Measurements from ENCODE around the gene EXOC7.
"Not testable (repeated sequence)": the region's sequence is repeated elsewhere in the genome, so short reads cannot be mapped to it uniquely, and the experiment has no call there.

EXOC7 gene

DNA sequence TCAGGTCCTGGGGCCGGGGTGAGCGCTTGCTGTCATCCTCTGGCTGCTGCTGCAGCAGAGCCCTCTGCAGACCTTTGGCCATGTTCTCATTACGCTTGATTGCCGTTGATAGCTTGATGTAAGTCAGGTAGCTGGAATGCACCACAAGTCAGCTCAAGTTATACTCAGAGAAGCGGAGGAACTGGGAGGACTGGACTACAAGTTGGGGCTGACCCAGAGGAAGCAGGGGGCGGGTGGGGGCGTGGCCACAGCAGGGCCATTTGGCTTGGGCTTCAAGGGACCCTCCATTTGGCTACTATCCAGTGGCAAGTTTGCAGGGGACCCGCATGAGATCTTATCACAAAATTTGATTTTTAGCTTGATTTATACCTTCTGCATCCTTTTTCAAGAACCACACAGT is 57.5 kb downstream of the EXOC7 start:
- no peak for DNase-seq (ENCODE audit: low read depth)

DNA sequence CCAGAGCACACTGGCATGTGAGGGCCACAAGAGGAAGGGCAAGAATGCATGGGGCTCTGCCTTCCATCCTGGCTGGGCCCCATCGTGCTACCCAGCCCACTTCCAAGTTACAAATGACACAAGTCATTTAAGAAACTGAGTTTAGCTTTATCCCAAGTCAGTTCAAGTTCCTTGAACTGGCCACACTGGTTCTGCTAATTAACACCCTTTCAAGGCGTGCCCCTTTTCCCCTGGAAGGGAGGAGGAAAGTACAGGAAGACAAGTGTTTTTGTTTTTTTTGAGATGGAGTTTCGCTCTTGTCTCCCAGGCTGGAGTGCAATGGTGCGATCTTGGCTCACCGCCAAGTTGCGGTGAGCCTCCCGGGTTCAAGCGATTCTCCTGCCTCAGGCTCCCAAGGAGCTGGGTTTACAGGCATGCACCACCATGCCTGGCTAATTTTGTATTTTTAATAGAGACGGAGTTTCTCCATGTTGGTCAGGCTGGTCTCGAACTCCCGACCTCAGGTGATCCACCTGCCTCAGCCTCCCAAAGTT is 59.0 kb downstream of the EXOC7 start:
- DNase-seq (ENCODE audit: low read depth), result not testable (repeated sequence)

- DNase-seq (ENCODE audit: low read depth), result not testable (repeated sequence)
These were observed 60.7 kb downstream of the EXOC7 start for GRCh38 chr17:76042868-76043267.

GRCh38 chr17:76040376-76040775 is 63.2 kb downstream of the EXOC7 start:
- no peak for DNase-seq (ENCODE audit: low read depth)

DNA sequence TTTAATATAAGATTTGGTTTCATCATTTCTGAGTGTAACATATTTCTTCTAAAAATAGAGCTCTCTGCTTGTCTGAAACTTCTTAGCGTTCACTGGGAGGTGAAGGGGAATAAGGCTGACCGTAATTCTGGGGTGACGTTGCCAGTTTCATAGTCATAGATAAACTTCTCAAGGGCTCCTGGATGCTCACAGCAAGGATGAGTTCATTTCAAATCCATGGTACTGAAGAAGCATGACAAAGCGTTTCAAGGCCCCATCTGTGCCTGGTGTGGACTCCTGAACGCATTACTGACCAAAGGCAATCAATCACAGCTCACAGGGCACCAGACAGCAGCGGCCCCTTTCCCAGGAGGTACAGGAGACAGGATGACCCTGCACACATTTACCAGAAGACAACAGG is 64.5 kb downstream of the EXOC7 start:
- DNase-seq (ENCODE audit: low read depth), result no peak

GRCh38 chr17:76038050-76038449 is 65.5 kb downstream of the EXOC7 start:
- no peak for DNase-seq (ENCODE audit: low read depth)

DNA sequence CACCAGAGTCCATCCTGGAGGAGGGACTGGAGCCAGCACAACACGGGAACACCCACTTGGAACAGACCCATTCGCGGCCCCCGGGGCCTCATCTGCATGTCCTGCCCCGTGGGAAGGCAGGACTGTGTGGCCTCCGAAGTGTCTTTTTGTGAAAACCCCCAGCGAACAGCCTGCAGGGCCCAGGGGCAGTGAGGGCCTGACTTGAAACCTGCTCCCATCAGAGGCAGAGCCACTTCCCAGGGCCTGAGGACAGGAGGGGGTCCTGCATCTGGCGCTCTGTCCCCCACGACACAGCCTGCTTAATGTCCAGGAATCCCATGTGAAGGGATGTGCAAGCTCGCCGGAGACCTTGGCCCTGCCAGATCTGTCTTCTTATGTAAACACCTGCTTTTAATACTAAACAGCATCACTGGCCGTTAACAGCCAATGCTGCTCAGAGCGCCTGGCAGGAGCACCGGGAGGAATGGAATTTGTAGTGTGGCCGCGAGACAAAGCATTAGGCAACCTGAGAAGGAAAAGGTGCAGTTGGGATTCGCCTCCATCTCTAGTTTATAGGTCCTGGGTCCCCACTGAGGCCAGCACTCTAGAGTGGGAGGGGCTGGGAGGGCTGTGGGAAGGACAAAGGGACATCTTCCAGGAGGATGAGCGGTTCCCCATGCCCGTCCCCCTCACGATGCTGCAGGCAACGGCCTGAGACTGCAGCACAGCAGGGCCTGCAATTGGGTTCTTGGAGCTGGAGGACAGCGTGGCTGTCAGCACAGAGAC is 66.9 kb downstream of the EXOC7 start:
- no peak for DNase-seq (ENCODE audit: low read depth)

DNA sequence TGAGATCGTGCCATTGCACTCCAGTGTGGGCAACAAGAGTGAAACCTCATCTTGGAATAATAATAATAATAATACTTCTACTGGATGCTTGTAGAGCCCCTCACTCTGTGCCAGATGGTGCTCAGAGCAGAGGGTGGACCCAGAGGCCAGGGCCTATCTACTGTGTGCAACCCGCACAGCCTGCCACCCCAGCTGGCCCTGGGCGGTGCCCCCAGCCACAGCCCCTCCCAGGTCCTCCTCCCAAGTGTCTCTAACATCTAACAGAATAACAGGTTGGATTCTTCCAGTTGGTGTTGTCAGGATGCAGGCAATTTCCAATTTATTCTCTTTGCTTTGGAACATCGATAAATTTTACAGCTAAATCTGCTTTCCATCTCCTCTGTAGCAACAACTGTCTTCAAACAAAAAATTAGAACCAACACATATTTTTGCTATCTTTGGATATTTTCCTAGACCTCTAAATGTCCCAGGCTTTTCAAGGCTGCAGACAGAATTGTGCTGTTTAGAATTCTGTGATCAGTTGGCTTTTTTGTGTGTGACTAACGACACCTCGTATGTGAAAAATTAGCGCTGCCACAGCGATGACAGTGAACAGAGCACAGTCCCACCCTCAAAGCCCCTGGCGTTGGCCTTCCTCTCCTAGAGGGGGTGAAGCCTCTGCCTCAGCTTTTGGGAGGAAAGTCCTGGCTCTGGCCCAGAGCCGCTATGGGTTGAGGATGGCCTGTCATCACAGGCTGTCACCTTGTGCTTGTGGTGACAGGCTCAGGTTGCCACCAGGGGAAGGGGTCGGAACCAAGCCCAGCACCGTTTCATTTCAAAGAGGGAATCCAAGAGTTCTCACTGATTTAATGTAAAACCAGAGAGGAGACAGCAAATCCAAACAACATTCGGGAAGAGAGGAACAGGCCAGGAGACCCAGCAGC is 68.9 kb downstream of the EXOC7 start:
- no peak for DNase-seq (ENCODE audit: low read depth)

- no peak for DNase-seq (ENCODE audit: low read depth)
These were observed 70.4 kb downstream of the EXOC7 start for GRCh38 chr17:76033139-76033538.

DNA sequence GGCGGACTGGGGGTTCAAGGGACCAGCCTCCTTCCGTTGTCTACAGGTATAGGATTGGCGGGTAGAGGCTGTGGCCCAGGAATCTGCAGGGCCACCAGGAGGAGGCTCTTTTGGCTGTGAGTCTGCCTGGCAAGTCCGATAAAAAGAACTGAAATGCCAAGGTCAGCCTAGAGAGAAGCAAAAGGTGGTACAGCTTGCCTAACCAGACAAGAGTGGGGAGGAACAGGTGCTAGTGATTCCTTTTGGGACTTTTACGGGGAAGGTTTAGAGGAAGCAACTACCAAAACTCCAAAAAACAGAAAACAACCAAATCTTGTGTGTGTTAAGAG is 70.8 kb downstream of the EXOC7 start:
- no peak for DNase-seq (ENCODE audit: low read depth)

GRCh38 chr17:76032073-76032779 is 71.4 kb downstream of the EXOC7 start:
- no peak for DNase-seq (ENCODE audit: low read depth)

All from stimulated activated CD8-positive, alpha-beta memory T cell treated with anti-CD3 and anti-CD28 coated beads, Interleukin-4, amount 100 ng/mL, for 24 hours (primary cell).